Heart right ventricle (tissue), 16 donors: Measurements from ENCODE around the gene IRS2. TPM values are rescaled to one million over a fixed set of nuclear protein-coding genes. Genes with fewer than 3 reads are reported as not detected.

Experiments
- ATAC-seq, 8 donors: fragments of 200-7000 bp; cut with Tn5 transposase; one replicate each; pipeline ENCODE4 v1.9.1; 2020; ENCODE audit warnings: mild to moderate bottlenecking in 8 of 8, moderate library complexity in 8 of 8, moderate number of reproducible peaks in 1 of 8
- DNase-seq, 2 donors: peaks; one replicate each; pipeline ENCODE4 v3.0.0-alpha.2; 2020
- H3K27ac ChIP-seq, 10 donors: fragments of 200-600 bp; sonication (generic) in 2 of 10; one replicate each; pipeline versions ENCODE4 v1.5.0 to v1.8.0; 2020 to 2022; ENCODE audit warnings: mild to moderate bottlenecking in 3 of 10
- H3K27me3 ChIP-seq, 7 donors: fragments of 200-600 bp; one replicate each; pipeline ENCODE4 v1.8.0; 2021 to 2022; ENCODE audit warnings: mild to moderate bottlenecking in 2 of 7
- H3K36me3 ChIP-seq, 9 donors: fragments of 200-600 bp; sonication (generic) in 1 of 9; one replicate each; pipeline versions ENCODE4 v1.5.0 to v1.8.0; 2020 to 2022; ENCODE audit warnings: mild to moderate bottlenecking in 2 of 9
- H3K4me1 ChIP-seq, 9 donors: fragments of 200-600 bp; sonication (generic) in 1 of 9; one replicate each; pipeline versions ENCODE4 v1.5.0 to v1.8.0; 2020 to 2022; ENCODE audit warnings: mild to moderate bottlenecking in 4 of 9
- H3K4me3 ChIP-seq, 10 donors: fragments of 200-600 bp; sonication (generic) in 2 of 10; one replicate each; pipeline versions ENCODE4 v1.5.0 to v1.8.0; 2020 to 2022; ENCODE audit warnings: mild to moderate bottlenecking in 7 of 10, moderate library complexity in 2 of 10
- H3K9me3 ChIP-seq, 11 donors: fragments of 200-600 bp in 10 of 11; sonication (generic) in 2 of 11; one replicate each; pipeline versions ENCODE4 v1.5.0 to v1.8.0; 2013 to 2022; ENCODE audit warnings: mild to moderate bottlenecking in 2 of 11, control low read depth in 1 of 11, moderate library complexity in 1 of 11
- WGBS, 2 donors: extraction: QIAGEN DNeasy Blood & Tissue Kit; methylation state at CpG; one replicate each; pipeline ENCODE4 v1.1.7; 2013; ENCODE audit warnings: inconsistent platforms in 1 of 2; 5-methylcytosine and 5-hydroxymethylcytosine counted together
- intact Hi-C, 10 donors: fragments of 100-400 bp; cut with DNase I; formaldehyde crosslinking; loops; one replicate each; pipeline versions ENCODE4 v1.11.1 to v1.14.2; 2022
- polyA plus RNA-seq, 2 donors: library from polyadenylated mRNA; stranded (reverse); fragments of 200-250 nt; gene quantifications; one replicate each; pipeline ENCODE4 v1.2.3, GENCODE V29; 2013
- total RNA-seq, 10 donors: library from RNA; stranded (reverse); fragmentation: NEBNext Ultra II Directional in 3 of 10; extraction: Animal tissue kit (Norgen Biotek cat#: 25700) in 3 of 10; gene quantifications; one replicate each; pipeline versions ENCODE4 v1.2.1 to v1.2.4, GENCODE V29; 2021 to 2023
- TF ChIP-seq, protein P1 (sequence below), 9 donors: fragments of 200-600 bp; sonication (generic) in 2 of 9; IDR thresholded peaks; one replicate each; pipeline versions ENCODE4 v1.5.0 to v1.8.0; 2021 to 2022; ENCODE audit warnings: antibody characterized with exemption in 9 of 9, mild to moderate bottlenecking in 5 of 9, moderate library complexity in 1 of 9
- donor health status: Arrhythmogenic right ventricular cardiomyopathy.
- donor health status: ischemic (EF 13 %, LVEDD 7.1; RV severe dilation, severe dysfunction).
- donor health status: healthy with polysubstance abuse.
- donor health status: DM: no; HTN: yes; CAD: no.
- donor health status: DM: no; HTN: no; CAD: no.
- donor health status: ischemic (EF 25% LVEDD 6.9; RV normal size, moderate dysfunction).
- donor health status: ischemic (EF 25% LVEDD 5.7; RV mildly dilated, moderate dysfunction).
- donor health status: healthy.
- donor health status: DM: yes; HTN: yes; CAD: no.
- donor health status: Ischemic cardiomyopathy.
- donor health status: ischemic (EF 35%, LVEDD 5.7; RV mildly dilated, moderate dysfunction).
- donor health status: nonischemic (EF 11% LVEDD 7.7; RV severe dilation, severe dysfunction).
- donor health status: DM: yes; HTN: yes; CAD: no.
- donor health status: PGD.
- donor health status: ischemic (EF 29% LVEDD 5.4; RV normal size, mild dysfunction).
- donor health status: nonischemic (EF 23%, LVEDD 6.1; RV moderate dilation, normal function).

IRS2 gene
- total and polyA plus RNA-seq, 12 donors = 4.2 to 49.3 (median 13.7) TPM

DNA sequence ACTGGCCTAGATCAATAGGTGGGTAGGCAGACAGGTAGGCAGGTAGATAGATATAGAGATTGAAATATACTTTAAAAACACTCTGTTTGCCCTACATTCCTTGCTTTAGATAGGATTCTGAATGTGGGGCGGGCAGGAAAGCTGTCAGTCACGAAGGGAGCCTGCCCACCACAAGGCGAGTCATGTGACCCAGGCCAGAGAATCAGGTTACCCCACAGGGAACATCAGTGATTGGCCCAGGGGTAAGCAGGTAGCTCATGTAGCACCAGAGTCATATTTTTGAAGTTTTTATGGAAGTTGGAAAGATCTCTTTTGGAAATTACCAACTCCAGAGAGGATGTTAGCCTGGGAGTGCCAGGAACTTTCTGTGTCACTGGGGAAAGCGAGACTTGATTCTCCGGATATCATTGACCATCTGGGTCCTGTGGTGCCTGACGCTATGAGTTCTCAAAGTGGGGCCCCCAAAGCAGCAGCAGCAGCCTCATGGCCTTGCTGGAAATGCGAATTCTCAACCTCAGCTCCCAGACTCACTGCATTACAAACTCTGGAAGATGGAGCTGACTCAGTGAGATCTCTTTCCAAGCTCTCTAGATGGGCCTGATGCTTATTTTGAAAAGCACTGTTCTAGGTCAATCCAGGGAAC lies 60.3 kb downstream of the IRS2 start:
- WGBS, 2 donors = 90 to 91% methylated on average over 7 of the region's 7 CpGs
- Histone ChIP-seq H3K9me3 (no peaks in the 10 kb centered on the region), H3K4me1 (no peaks in the 10 kb centered on the region), H3K27ac (no peak overlapping the region), H3K36me3 (no peaks in the 10 kb centered on the region), H3K4me3 (no peak overlapping the region), H3K27me3 (peaks cover 0 to 27% (median 16%) of the 10 kb centered on the region in 7 donors)
- intact Hi-C loops = no loop called here
- TF ChIP-seq, protein P1, sequence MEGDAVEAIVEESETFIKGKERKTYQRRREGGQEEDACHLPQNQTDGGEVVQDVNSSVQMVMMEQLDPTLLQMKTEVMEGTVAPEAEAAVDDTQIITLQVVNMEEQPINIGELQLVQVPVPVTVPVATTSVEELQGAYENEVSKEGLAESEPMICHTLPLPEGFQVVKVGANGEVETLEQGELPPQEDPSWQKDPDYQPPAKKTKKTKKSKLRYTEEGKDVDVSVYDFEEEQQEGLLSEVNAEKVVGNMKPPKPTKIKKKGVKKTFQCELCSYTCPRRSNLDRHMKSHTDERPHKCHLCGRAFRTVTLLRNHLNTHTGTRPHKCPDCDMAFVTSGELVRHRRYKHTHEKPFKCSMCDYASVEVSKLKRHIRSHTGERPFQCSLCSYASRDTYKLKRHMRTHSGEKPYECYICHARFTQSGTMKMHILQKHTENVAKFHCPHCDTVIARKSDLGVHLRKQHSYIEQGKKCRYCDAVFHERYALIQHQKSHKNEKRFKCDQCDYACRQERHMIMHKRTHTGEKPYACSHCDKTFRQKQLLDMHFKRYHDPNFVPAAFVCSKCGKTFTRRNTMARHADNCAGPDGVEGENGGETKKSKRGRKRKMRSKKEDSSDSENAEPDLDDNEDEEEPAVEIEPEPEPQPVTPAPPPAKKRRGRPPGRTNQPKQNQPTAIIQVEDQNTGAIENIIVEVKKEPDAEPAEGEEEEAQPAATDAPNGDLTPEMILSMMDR (IDR thresholded peaks at IDR 0.05) = no peak
- DNase-seq = no peak
- ATAC-seq = no peak

DNA sequence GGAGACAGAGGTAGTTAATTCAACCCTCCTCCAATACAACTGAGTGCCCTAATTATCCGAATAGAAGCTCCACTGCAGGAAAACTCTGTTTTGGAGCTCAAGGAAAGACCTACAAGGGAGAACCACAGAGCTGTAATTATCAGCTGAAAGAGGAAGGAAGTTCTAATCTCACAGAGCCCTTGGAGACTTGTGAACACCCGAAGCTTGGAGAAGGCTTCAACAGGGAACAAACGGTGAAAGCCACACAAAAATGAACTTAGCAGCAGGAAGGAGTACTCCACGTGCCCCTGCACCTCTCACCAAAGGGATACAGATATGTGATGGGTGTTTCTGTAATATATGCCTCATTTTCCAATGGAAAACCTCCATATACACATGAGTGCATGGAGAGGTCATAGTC lies 61.1 kb downstream of the IRS2 start:
- no peak overlapping the region for H3K4me3 ChIP-seq
- 34 to 41% methylated on average over 4 of the region's 4 CpGs for WGBS, 2 donors
- intact Hi-C loops = no loop called here
- TF ChIP-seq, protein P1 (IDR thresholded peaks at IDR 0.05) = no peak
- H3K27me3 ChIP-seq = peaks cover 0 to 26% (median 10%) of the 10 kb centered on the region in 7 donors
- H3K36me3 ChIP-seq = no peaks in the 10 kb centered on the region
- ATAC-seq = no peak
- no peak for DNase-seq
- no peaks in the 10 kb centered on the region for H3K9me3 ChIP-seq
- H3K27ac ChIP-seq = no peak overlapping the region
- no peaks in the 10 kb centered on the region for H3K4me1 ChIP-seq

DNA sequence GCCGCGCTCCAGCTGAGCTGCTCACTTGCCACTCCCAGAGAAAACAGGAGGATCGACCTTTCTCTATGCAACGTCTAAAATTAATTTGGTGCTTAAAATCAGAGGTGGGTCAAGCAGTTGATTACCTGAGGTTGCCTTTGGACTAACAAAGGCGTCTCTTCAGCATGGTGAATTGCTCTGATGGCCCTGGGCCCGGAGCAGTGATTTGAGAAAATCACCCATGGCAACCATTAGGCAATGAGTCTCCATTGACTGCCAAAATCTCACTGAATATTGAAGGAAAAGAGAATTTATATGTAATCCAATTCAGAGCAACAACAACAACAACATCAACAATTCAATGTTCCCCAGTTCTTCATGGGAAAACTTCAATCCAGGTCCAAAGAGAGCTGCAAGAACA lies 61.8 kb downstream of the IRS2 start:
- TF ChIP-seq, protein P1 (IDR thresholded peaks at IDR 0.05) = no peak
- Histone ChIP-seq H3K4me3 (no peak overlapping the region), H3K27me3 (peaks cover 0 to 24% (median 10%) of the 10 kb centered on the region in 7 donors), H3K36me3 (no peaks in the 10 kb centered on the region), H3K4me1 (no peaks in the 10 kb centered on the region), H3K27ac (no peak overlapping the region), H3K9me3 (no peaks in the 10 kb centered on the region)
- no peak for DNase-seq
- ATAC-seq = no peak
- WGBS, 2 donors = 87% methylated on average over 6 of the region's 6 CpGs
- intact Hi-C loops = no loop called here

DNA sequence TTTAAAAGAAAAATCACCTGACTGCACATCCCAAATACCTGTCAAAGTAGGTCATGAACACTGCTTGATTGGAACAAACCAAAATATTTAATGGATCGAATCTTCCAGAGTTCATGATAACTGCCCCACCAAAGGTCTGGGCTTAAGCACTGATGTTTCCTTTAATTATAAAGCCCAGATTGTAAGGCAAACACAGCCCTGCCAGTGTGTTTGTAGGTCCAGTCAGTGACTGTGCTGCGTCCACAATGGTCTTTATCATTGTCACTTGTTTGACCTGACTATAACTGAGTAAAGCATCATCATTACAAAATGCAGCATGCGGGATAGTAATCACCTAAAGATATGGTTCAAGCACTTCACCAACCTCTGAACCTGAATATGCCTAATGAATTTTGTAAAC lies 63.3 kb downstream of the IRS2 start:
- DNase-seq (no peak), ATAC-seq (no peak)
- 76 to 85% methylated on average over 3 of the region's 3 CpGs for WGBS, 2 donors
- Histone ChIP-seq H3K9me3 (no peaks in the 10 kb centered on the region), H3K27ac (no peak overlapping the region), H3K27me3 (peaks cover 0 to 21% (median under 1%) of the 10 kb centered on the region in 7 donors), H3K36me3 (no peaks in the 10 kb centered on the region), H3K4me1 (no peaks in the 10 kb centered on the region), H3K4me3 (no peak overlapping the region)
- intact Hi-C loops = no loop called here
- TF ChIP-seq, protein P1 (IDR thresholded peaks at IDR 0.05) = no peak
